OCI-LY3 (cell line): Measurements from ENCODE around the gene LTV1.

ENCODE experiments used
- H2AFZ ChIP-seq: fragments of 200-600, 300-600 bp; shearing (Covaris generic); 2 replicates; pipeline ENCODE4 v1.6.0; 2014; ENCODE audit warnings: antibody characterized with exemption, low read depth, low read length
- H3K27ac ChIP-seq: fragments of 200-600, 300-600 bp; sonication (generic); 2 replicates; pipeline ENCODE4 v1.5.1; 2014; ENCODE audit warnings: mild to moderate bottlenecking, low read length, moderate library complexity, mixed read lengths
- H3K27me3 ChIP-seq: fragments of 200-600, 300-600 bp; sonication (generic); 2 replicates; pipeline ENCODE4 v1.6.1; 2014; ENCODE audit warnings: low read depth, low read length, mixed read lengths
- H3K36me3 ChIP-seq: fragments of 200-600, 300-600 bp; sonication (generic); replicated peaks from 2 replicates; pipeline ENCODE3; 2014; ENCODE audit warnings: low read depth, low read length, mixed read lengths
- H3K4me1 ChIP-seq: fragments of 300-600, 200-600 bp; sonication (generic); 2 replicates; pipeline ENCODE4 v1.6.1; 2014; ENCODE audit warnings: low read length, mixed read lengths
- H3K4me2 ChIP-seq: fragments of 200-600, 300-600 bp; sonication (generic); 2 replicates; pipeline ENCODE4 v1.6.1; 2014; ENCODE audit warnings: low read length, mixed read lengths
- H3K4me3 ChIP-seq: fragments of 300-600, 200-600 bp; sonication (generic); 2 replicates; pipeline ENCODE4 v1.5.1; 2014; ENCODE audit warnings: antibody characterized with exemption, mild to moderate bottlenecking, low read length, moderate library complexity
- H3K79me2 ChIP-seq: fragments of 300-600, 200-600 bp; shearing (Covaris generic); 2 replicates; pipeline ENCODE4 v1.6.1; 2014; ENCODE audit warnings: mild to moderate bottlenecking, low read length, mixed read lengths
- H3K9ac ChIP-seq: fragments of 300-600, 200-600 bp; shearing (Covaris generic); 2 replicates; pipeline ENCODE4 v1.6.0; 2014; ENCODE audit warnings: mild to moderate bottlenecking, low read length, moderate library complexity
- H3K9me3 ChIP-seq: fragments of 200-600, 300-600 bp; shearing (Covaris generic); 2 replicates; pipeline ENCODE4 v1.6.1; 2014; ENCODE audit warnings: low read length, mixed read lengths; ENCODE audit not compliant: insufficient read depth
- H4K20me1 ChIP-seq: fragments of 200-600, 300-600 bp; sonication (generic); 2 replicates; pipeline ENCODE4 v1.6.1; 2016; ENCODE audit warnings: low read length, mixed read lengths; ENCODE audit not compliant: insufficient read depth
- EZH2phosphoT487 ChIP-seq: fragments of 200-600 bp; shearing (Covaris generic); IDR thresholded peaks from 2 replicates; pipeline ENCODE4 v1.6.1; 2018; ENCODE audit warnings: antibody characterized with exemption, mixed run types, low read depth
- TF ChIP-seq, protein P1 (sequence below): fragments of 200-600, 300-600 bp; sonication (generic); IDR thresholded peaks from 2 replicates; pipeline ENCODE4 v1.5.1; 2014; ENCODE audit warnings: antibody characterized with exemption, low read length, low read depth

Gene LTV1

DNA sequence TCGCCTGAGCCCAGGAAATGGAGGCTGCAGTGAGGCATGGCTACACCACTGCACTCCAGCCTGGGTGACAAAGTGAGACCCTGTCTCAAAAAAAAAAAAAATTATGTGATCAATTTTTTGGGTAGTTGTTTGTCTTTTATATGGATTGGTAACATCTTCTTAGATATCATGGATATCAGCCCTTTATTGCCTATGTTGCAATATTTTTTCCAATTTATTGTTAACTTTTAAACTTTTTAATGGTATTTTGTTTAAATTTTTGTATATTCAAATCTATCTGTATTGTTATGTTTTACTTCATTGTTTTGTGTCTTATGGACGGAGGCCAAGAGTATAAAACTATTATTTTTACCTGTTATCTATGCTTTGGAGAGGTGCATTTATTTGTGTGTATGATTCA, 32.4 kb upstream of the LTV1 start:
- H2AFZ ChIP-seq = no peak overlapping the region
- no peak overlapping the region for H3K27ac ChIP-seq
- no peak overlapping the region for H3K4me2 ChIP-seq
- H3K36me3 ChIP-seq = no peaks in the 10 kb centered on the region
- H3K9ac ChIP-seq = no peak overlapping the region
- no peaks in the 10 kb centered on the region for H3K4me1 ChIP-seq
- no peaks in the 10 kb centered on the region for H4K20me1 ChIP-seq
- TF ChIP-seq, protein P1, sequence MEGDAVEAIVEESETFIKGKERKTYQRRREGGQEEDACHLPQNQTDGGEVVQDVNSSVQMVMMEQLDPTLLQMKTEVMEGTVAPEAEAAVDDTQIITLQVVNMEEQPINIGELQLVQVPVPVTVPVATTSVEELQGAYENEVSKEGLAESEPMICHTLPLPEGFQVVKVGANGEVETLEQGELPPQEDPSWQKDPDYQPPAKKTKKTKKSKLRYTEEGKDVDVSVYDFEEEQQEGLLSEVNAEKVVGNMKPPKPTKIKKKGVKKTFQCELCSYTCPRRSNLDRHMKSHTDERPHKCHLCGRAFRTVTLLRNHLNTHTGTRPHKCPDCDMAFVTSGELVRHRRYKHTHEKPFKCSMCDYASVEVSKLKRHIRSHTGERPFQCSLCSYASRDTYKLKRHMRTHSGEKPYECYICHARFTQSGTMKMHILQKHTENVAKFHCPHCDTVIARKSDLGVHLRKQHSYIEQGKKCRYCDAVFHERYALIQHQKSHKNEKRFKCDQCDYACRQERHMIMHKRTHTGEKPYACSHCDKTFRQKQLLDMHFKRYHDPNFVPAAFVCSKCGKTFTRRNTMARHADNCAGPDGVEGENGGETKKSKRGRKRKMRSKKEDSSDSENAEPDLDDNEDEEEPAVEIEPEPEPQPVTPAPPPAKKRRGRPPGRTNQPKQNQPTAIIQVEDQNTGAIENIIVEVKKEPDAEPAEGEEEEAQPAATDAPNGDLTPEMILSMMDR = no peak
- no peak for TF ChIP-seq EZH2phosphoT487
- no peaks in the 10 kb centered on the region for H3K79me2 ChIP-seq
- H3K4me3 ChIP-seq = no peak overlapping the region
- H3K9me3 ChIP-seq = no peaks in the 10 kb centered on the region
- H3K27me3 ChIP-seq = no peaks in the 10 kb centered on the region

DNA sequence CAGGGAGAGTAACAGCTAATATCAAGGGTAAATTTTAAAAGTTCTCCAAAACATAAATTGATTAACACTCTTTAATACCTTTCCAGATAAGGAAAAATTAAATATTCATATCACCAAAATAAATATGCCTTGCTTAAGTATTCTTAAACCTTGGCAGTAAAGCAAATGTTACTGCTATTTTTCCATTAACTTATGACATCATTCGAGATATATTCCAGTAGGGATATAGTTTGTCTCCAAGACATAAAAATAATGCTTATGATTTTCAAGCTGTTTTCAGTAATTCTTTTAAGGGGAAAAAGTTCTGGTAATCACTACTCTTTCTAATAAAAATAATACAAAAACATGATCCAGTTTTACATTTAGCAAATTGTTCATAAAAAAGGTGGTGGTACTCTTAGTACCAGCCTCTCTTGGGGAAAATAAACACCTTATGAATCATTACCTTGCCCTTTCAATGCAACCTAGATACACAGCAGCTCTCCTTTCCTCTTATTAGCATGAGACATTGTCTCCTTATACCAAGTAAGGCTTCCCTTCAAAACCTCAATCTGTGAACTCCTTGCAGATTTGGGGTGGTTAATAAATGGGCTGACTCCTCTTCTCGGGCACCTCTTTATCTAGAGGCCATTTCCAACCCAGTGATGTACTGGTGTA, 31.5 kb upstream of the LTV1 start:
- no peak overlapping the region for H3K9ac ChIP-seq
- H3K36me3 ChIP-seq = no peaks in the 10 kb centered on the region
- no peak overlapping the region for H3K27ac ChIP-seq
- no peaks in the 10 kb centered on the region for H3K4me1 ChIP-seq
- no peaks in the 10 kb centered on the region for H3K27me3 ChIP-seq
- TF ChIP-seq, protein P1 = no peak
- no peak for TF ChIP-seq EZH2phosphoT487
- no peak overlapping the region for H3K4me2 ChIP-seq
- no peak overlapping the region for H2AFZ ChIP-seq
- no peaks in the 10 kb centered on the region for H3K79me2 ChIP-seq
- H3K4me3 ChIP-seq = no peak overlapping the region
- H4K20me1 ChIP-seq = no peaks in the 10 kb centered on the region
- no peaks in the 10 kb centered on the region for H3K9me3 ChIP-seq

DNA sequence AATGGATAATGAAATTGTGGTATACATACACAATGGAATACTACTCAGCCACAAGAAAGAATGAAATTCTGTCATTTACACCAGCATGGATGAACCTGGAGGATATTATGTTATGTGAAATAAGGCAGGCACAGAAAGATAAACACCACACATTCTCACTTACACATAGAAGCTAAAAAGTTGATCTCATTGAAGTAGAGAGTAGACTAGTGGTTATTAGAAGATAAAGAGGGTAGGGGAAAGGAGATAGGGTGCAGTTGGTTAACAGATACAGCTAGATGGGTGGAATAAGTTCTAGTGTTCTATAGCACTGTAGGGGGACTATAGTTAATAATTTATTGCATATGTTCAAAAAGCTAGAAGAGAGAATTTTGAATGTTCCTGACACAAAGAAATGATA, 25.5 kb upstream of the LTV1 start:
- Histone ChIP-seq H3K9me3 (no peaks in the 10 kb centered on the region), H3K4me2 (no peak overlapping the region), H3K27ac (no peak overlapping the region), H2AFZ (no peak overlapping the region), H3K79me2 (no peaks in the 10 kb centered on the region), H4K20me1 (no peaks in the 10 kb centered on the region), H3K9ac (no peak overlapping the region), H3K36me3 (no peaks in the 10 kb centered on the region), H3K27me3 (no peaks in the 10 kb centered on the region), H3K4me3 (no peak overlapping the region), H3K4me1 (no peaks in the 10 kb centered on the region)
- TF ChIP-seq EZH2phosphoT487 = no peak
- TF ChIP-seq, protein P1 = no peak

DNA sequence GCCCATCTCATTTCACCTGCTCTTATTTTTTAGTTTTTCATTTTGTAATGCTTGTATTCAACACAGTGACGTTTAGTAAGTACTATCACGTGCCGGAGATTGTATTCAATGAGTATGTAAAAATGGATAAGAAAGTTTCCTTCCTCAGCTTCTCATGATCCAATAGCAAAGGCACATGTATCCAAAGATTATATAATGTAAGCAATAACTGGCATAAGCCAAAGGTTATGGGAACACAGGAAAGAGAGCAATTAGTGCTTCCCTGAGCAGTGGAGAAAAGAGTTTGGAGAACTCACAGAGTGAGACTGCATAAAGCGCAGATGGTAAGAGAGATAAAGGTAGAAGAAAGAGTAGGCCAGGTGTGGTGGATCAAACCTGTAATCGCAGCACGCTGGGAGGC, 21.8 kb upstream of the LTV1 start:
- no peaks in the 10 kb centered on the region for H3K9me3 ChIP-seq
- no peaks in the 10 kb centered on the region for H3K36me3 ChIP-seq
- no peak overlapping the region for H3K9ac ChIP-seq
- no peaks in the 10 kb centered on the region for H3K79me2 ChIP-seq
- no peak overlapping the region for H3K27ac ChIP-seq
- H3K27me3 ChIP-seq = no peaks in the 10 kb centered on the region
- H2AFZ ChIP-seq = no peak overlapping the region
- TF ChIP-seq, protein P1 = no peak
- no peak for TF ChIP-seq EZH2phosphoT487
- no peak overlapping the region for H3K4me3 ChIP-seq
- no peak overlapping the region for H3K4me2 ChIP-seq
- no peaks in the 10 kb centered on the region for H3K4me1 ChIP-seq
- H4K20me1 ChIP-seq = no peaks in the 10 kb centered on the region
